HG02571 (cell line): ENCODE results near the gene BPIFB2.
"Not testable (repeated sequence)": the region's sequence is repeated elsewhere in the genome, so short reads cannot be mapped to it uniquely, and the experiment has no call there.

ENCODE experiments used
- ATAC-seq: cut with Tn5 transposase; IDR thresholded peaks from one replicate; pipeline ENCODE4 v1.9.1; 2021; ENCODE audit warnings: mild to moderate bottlenecking, moderate library complexity; ENCODE audit not compliant: unreplicated experiment

Gene BPIFB2

GRCh38 chr20:32970115-32970972, 37.2 kb upstream of the BPIFB2 start:
- no peak for ATAC-seq

GRCh38 chr20:32970973-32971300, 36.6 kb upstream of the BPIFB2 start:
- no peak for ATAC-seq

GRCh38 chr20:32971703-32972161, 35.8 kb upstream of the BPIFB2 start:
- no peak for ATAC-seq

GRCh38 chr20:32972181-32973076, 35.1 kb upstream of the BPIFB2 start:
- ATAC-seq = no peak

GRCh38 chr20:32973077-32973717, 34.3 kb upstream of the BPIFB2 start:
- no peak for ATAC-seq

GRCh38 chr20:32974204-32975064, 33.1 kb upstream of the BPIFB2 start:
- not testable (repeated sequence) for ATAC-seq

GRCh38 chr20:32975121-32975520, 32.4 kb upstream of the BPIFB2 start:
- not testable (repeated sequence) for ATAC-seq

- no peak for ATAC-seq
These were observed 31.5 kb upstream of the BPIFB2 start for GRCh38 chr20:32975698-32976674.

GRCh38 chr20:32976746-32977145, 30.8 kb upstream of the BPIFB2 start:
- ATAC-seq = no peak

GRCh38 chr20:32977281-32978008, 30.1 kb upstream of the BPIFB2 start:
- no peak for ATAC-seq

GRCh38 chr20:32978009-32978335, 29.5 kb upstream of the BPIFB2 start:
- ATAC-seq = no peak

GRCh38 chr20:32979201-32979998, 28.1 kb upstream of the BPIFB2 start:
- no peak for ATAC-seq

- ATAC-seq = no peak
These were observed 27.2 kb upstream of the BPIFB2 start for GRCh38 chr20:32980131-32980941.

- ATAC-seq = no peak
These were observed 26.5 kb upstream of the BPIFB2 start for GRCh38 chr20:32980990-32981389.

GRCh38 chr20:32982617-32983458, 24.7 kb upstream of the BPIFB2 start:
- no peak for ATAC-seq

- no peak for ATAC-seq
These were observed 23.9 kb upstream of the BPIFB2 start for GRCh38 chr20:32983459-32984112.
